K562 (cell line): Measurements from ENCODE around the gene TTC6.

ENCODE experiments used
- ATF4 ChIP-seq: fragments of 450-650 bp; formaldehyde crosslinking; IDR thresholded peaks from 2 replicates; pipeline ENCODE4 v1.4.0; 2022; ENCODE audit warnings: mild to moderate bottlenecking, moderate library complexity
- EHMT2 ChIP-seq: fragments of 450-650 bp; IDR thresholded peaks from 2 replicates; pipeline ENCODE4 v1.6.1; 2018; ENCODE audit warnings: antibody characterized with exemption
- EZH2 ChIP-seq: IDR thresholded peaks from 2 replicates; pipeline ENCODE4 v1.6.1; 2012; ENCODE audit warnings: low read depth, mild to moderate bottlenecking, inconsistent platforms, low read length, borderline replicate concordance
- GTF2F1 ChIP-seq: IDR thresholded peaks from 2 replicates; pipeline ENCODE4 v1.6.1; 2011; ENCODE audit warnings: low read depth, low read length, improper control_type of control experiment
- NEUROD1 ChIP-seq: fragments of 150-350 bp; IDR thresholded peaks from 2 replicates; pipeline ENCODE4 v1.6.1; 2014; ENCODE audit warnings: borderline replicate concordance, low read length, low read depth; ENCODE audit not compliant: partially characterized antibody
- SP2 ChIP-seq: IDR thresholded peaks from 2 replicates; pipeline ENCODE4 v1.6.1; 2011; ENCODE audit warnings: mild to moderate bottlenecking, low read depth, low read length, moderate library complexity; ENCODE audit not compliant: poor library complexity, severe bottlenecking; ENCODE audit errors: extremely low read depth
- TAF1 ChIP-seq: IDR thresholded peaks from 2 replicates; pipeline ENCODE4 v1.6.1; 2011; ENCODE audit warnings: mild to moderate bottlenecking, low read length, moderate library complexity; ENCODE audit not compliant: insufficient read depth, control insufficient read depth, severe bottlenecking; ENCODE audit errors: extremely low read depth
- TCF7 ChIP-seq: sonication (generic); IDR thresholded peaks from 2 replicates; pipeline ENCODE4 v1.6.1; 2016; ENCODE audit warnings: antibody characterized with exemption, borderline replicate concordance
- ZBTB33 ChIP-seq: sonication (generic); formaldehyde crosslinking; IDR thresholded peaks from 2 replicates; pipeline ENCODE4 v1.8.1; 2023; ENCODE audit warnings: mild to moderate bottlenecking, missing genetic modification reagents
- ZNF24 ChIP-seq: fragments of 450-650 bp; IDR thresholded peaks from 2 replicates; pipeline ENCODE4 v1.6.1; 2016
- ZNF511 ChIP-seq: sonication (generic); formaldehyde crosslinking; IDR thresholded peaks from 2 replicates; pipeline ENCODE4 v1.8.0; 2022; ENCODE audit warnings: mild to moderate bottlenecking, missing genetic modification reagents
- ZNF764 ChIP-seq: fragments of 250-450 bp; sonication (Bioruptor Pico); IDR thresholded peaks from 2 replicates; pipeline ENCODE4 v1.4.0; 2020; ENCODE audit warnings: low read depth, mild to moderate bottlenecking, moderate library complexity
- ZNF766 ChIP-seq: fragments of 200-800 bp; sonication (Bioruptor generic); conservative IDR thresholded peaks from 2 replicates; pipeline ENCODE4 v1.6.1; 2016; ENCODE audit warnings: missing genetic modification characterization, missing compliant biosample characterization

- no peak for TF ChIP-seq SP2
- TF ChIP-seq ZNF764 (CRISPR knock-in tag), result no peak
- no peak for TF ChIP-seq TCF7
- TF ChIP-seq ATF4 (CRISPR knock-in tag), result no peak
- TF ChIP-seq EZH2, result no peak
- no peak for TF ChIP-seq EHMT2
- no peak for TF ChIP-seq NEUROD1
- TF ChIP-seq GTF2F1, result no peak
- no peak for TF ChIP-seq ZBTB33 (CRISPR knock-in tag)
- no peak for TF ChIP-seq ZNF24
- no peak for TF ChIP-seq TAF1
- TF ChIP-seq ZNF511 (CRISPR knock-in tag), result no peak
- no peak for TF ChIP-seq ZNF766 (CRISPR knock-in tag)
These were observed 28.5 kb downstream of the TTC6 start for GRCh38 chr14:37623971-37624370.
